HepG2 (cell line): ENCODE measurements around the gene ABCA2. TPM values are rescaled to one million over a fixed set of nuclear protein-coding genes. Genes with fewer than 3 reads are reported as not detected.

Source experiments
- CHD4 ChIP-seq: fragments of 200-600 bp; sonication (generic); IDR thresholded peaks from 2 replicates; pipeline ENCODE4 v1.7.0; 2017; ENCODE audit warnings: mild to moderate bottlenecking, low read length, borderline replicate concordance
- CREB1 ChIP-seq, 2 experiments: fragments of 450-650 bp in 1 of 2; IDR thresholded peaks; 2 replicates each; pipeline ENCODE4 v1.6.1; 2016 to 2017; ENCODE audit warnings: control low read depth in 1 of 2, mild to moderate bottlenecking in 1 of 2, missing compliant biosample characterization in 1 of 2, missing genetic modification characterization in 1 of 2
- EHMT2 ChIP-seq: fragments of 200-600 bp; sonication (generic); IDR thresholded peaks from 2 replicates; pipeline ENCODE4 v1.7.0; 2017; ENCODE audit warnings: antibody characterized with exemption, low read depth, low read length, borderline replicate concordance
- ERF ChIP-seq: IDR thresholded peaks from 2 replicates; pipeline ENCODE4 v1.6.1; 2018; ENCODE audit warnings: missing biosample characterization, missing genetic modification reagents
- FOSL1 ChIP-seq: sonication (generic); formaldehyde crosslinking; IDR thresholded peaks from 2 replicates; pipeline ENCODE4 v1.9.0; 2021; ENCODE audit warnings: missing genetic modification reagents, borderline replicate concordance
- FOXM1 ChIP-seq: sonication (generic); formaldehyde crosslinking; IDR thresholded peaks from 2 replicates; pipeline ENCODE4 v1.5.0; 2020; ENCODE audit warnings: missing genetic modification reagents
- FOXP1 ChIP-seq, 2 experiments: fragments of 450-650 bp in 1 of 2; IDR thresholded peaks; 2 replicates each; pipeline ENCODE4 v1.6.1; 2017 to 2018; ENCODE audit warnings: antibody characterized with exemption in 1 of 2
- GLI4 ChIP-seq: sonication (generic); formaldehyde crosslinking; IDR thresholded peaks from 2 replicates; pipeline ENCODE4 v1.5.1; 2020; ENCODE audit warnings: missing genetic modification reagents, mild to moderate bottlenecking, moderate library complexity, borderline replicate concordance
- HNRNPUL1 ChIP-seq: fragments of 200-400 bp; formaldehyde crosslinking; IDR thresholded peaks from 2 replicates; pipeline ENCODE4 v1.6.1; 2017; ENCODE audit warnings: low read depth, mild to moderate bottlenecking, low read length, moderate library complexity
- IRF1 ChIP-seq: sonication (generic); formaldehyde crosslinking; IDR thresholded peaks from 2 replicates; pipeline ENCODE4 v1.4.0; 2020; ENCODE audit warnings: low read depth, mild to moderate bottlenecking, missing genetic modification reagents
- IRX3 ChIP-seq: sonication (generic); formaldehyde crosslinking; IDR thresholded peaks from 2 replicates; pipeline ENCODE4 v1.8.1; 2023; ENCODE audit warnings: mild to moderate bottlenecking, low read depth, missing genetic modification reagents, borderline replicate concordance
- JUNB ChIP-seq: sonication (generic); formaldehyde crosslinking; IDR thresholded peaks from 2 replicates; pipeline ENCODE4 v1.8.0; 2022; ENCODE audit warnings: missing genetic modification reagents, mild to moderate bottlenecking, borderline replicate concordance
- KDM3A ChIP-seq: IDR thresholded peaks from 2 replicates; pipeline ENCODE4 v1.6.1; 2018; ENCODE audit warnings: low read depth, missing compliant biosample characterization
- KLF6 ChIP-seq: IDR thresholded peaks from 2 replicates; pipeline ENCODE4 v1.8.0; 2016; ENCODE audit warnings: missing biosample characterization, missing genetic modification reagents
- MAZ ChIP-seq, 2 experiments: sonication (generic) in 1 of 2; formaldehyde crosslinking in 1 of 2; IDR thresholded peaks; 2 replicates each; pipeline versions ENCODE4 v1.5.0 to v1.6.1; 2012 to 2020; ENCODE audit warnings: low read depth in 2 of 2, mild to moderate bottlenecking in 2 of 2, borderline replicate concordance in 1 of 2, improper control_type of control experiment in 1 of 2, low read length in 1 of 2, missing genetic modification reagents in 1 of 2, moderate library complexity in 1 of 2
- MEF2D ChIP-seq: sonication (generic); formaldehyde crosslinking; IDR thresholded peaks from 2 replicates; pipeline ENCODE4 v1.5.1; 2020; ENCODE audit warnings: mild to moderate bottlenecking, missing genetic modification reagents
- MIER3 ChIP-seq: IDR thresholded peaks from 2 replicates; pipeline ENCODE4 v1.6.1; 2016; ENCODE audit warnings: missing compliant biosample characterization, borderline replicate concordance
- NFIB ChIP-seq: sonication (generic); formaldehyde crosslinking; IDR thresholded peaks from 2 replicates; pipeline ENCODE4 v1.9.0; 2021; ENCODE audit warnings: missing genetic modification reagents, mild to moderate bottlenecking, borderline replicate concordance
- PAWR ChIP-seq: sonication (generic); formaldehyde crosslinking; IDR thresholded peaks from 2 replicates; pipeline ENCODE4 v1.4.0; 2020; ENCODE audit warnings: missing genetic modification reagents, mild to moderate bottlenecking, borderline replicate concordance
- SMARCC2 ChIP-seq: fragments of 450-650 bp; IDR thresholded peaks from 2 replicates; pipeline ENCODE4 v1.6.1; 2017; ENCODE audit warnings: antibody characterized with exemption, mild to moderate bottlenecking
- THAP11 ChIP-seq: IDR thresholded peaks from 2 replicates; pipeline ENCODE4 v1.6.1; 2016; ENCODE audit warnings: missing biosample characterization, missing genetic modification reagents
- TOE1 ChIP-seq: sonication (generic); formaldehyde crosslinking; IDR thresholded peaks from 2 replicates; pipeline ENCODE4 v1.4.0; 2020; ENCODE audit warnings: mild to moderate bottlenecking, missing genetic modification reagents
- ZNF326 ChIP-seq: sonication (generic); formaldehyde crosslinking; IDR thresholded peaks from 2 replicates; pipeline ENCODE4 v1.4.0; 2020; ENCODE audit warnings: missing genetic modification reagents, borderline replicate concordance
- ZNF354B ChIP-seq: sonication (generic); formaldehyde crosslinking; IDR thresholded peaks from 2 replicates; pipeline ENCODE4 v1.8.0; 2022; ENCODE audit warnings: mild to moderate bottlenecking, missing genetic modification reagents
- ZNF563 ChIP-seq: sonication (generic); formaldehyde crosslinking; IDR thresholded peaks from 2 replicates; pipeline ENCODE4 v1.8.0; 2022; ENCODE audit warnings: mild to moderate bottlenecking, moderate library complexity, missing genetic modification reagents
- ZNF619 ChIP-seq: sonication (generic); formaldehyde crosslinking; IDR thresholded peaks from 2 replicates; pipeline ENCODE4 v1.4.0; 2020; ENCODE audit warnings: mild to moderate bottlenecking, missing genetic modification reagents
- ZNF720 ChIP-seq: sonication (generic); formaldehyde crosslinking; IDR thresholded peaks from 2 replicates; pipeline ENCODE4 v1.4.0; 2020; ENCODE audit warnings: missing genetic modification reagents
- ZNF724P ChIP-seq: sonication (generic); formaldehyde crosslinking; IDR thresholded peaks from 2 replicates; pipeline ENCODE4 v1.8.0; 2022; ENCODE audit warnings: missing genetic modification reagents, borderline replicate concordance
- ZNF775 ChIP-seq: sonication (generic); formaldehyde crosslinking; IDR thresholded peaks from 2 replicates; pipeline ENCODE4 v1.4.0; 2020; ENCODE audit warnings: missing genetic modification reagents, mild to moderate bottlenecking, moderate library complexity, borderline replicate concordance
- ZNF850 ChIP-seq: sonication (generic); formaldehyde crosslinking; conservative IDR thresholded peaks from 2 replicates; pipeline ENCODE4 v1.9.0; 2021; ENCODE audit warnings: mild to moderate bottlenecking, missing genetic modification reagents
- polyA plus RNA-seq, 8 experiments: library from polyadenylated mRNA; depleted of rRNA in 3 of 8; stranded (reverse) in 7 of 8; unstranded in 1 of 8; fragments of >200 nt; fragmentation: Illumina TruSeq in 4 of 8; extraction: Trizol in 4 of 8; gene quantifications; 2 replicates each; pipeline versions ENCODE4 v1.2.1 to v1.2.3, GENCODE V29; 2011 to 2016; ENCODE audit warnings: low read depth in 4 of 8, missing spikeins in 1 of 8, mixed read lengths in 1 of 8; ENCODE audit not compliant: insufficient read depth in 1 of 8
- total RNA-seq, 5 experiments: library from RNA; depleted of rRNA; stranded (reverse); fragments of >200 nt; fragmentation: Illumina TruSeq; extraction: Trizol; gene quantifications; 2 replicates each; pipeline ENCODE4 v1.2.3, GENCODE V29; 2016; ENCODE audit warnings: low read depth in 1 of 5

Gene ABCA2
- total and polyA plus RNA-seq, 2 of the 13 experiments (the other 11 are each of a cell fraction or from before 2014, with no cell fraction given), result 2.9 to 19.2 TPM

- TF ChIP-seq NFIB (CRISPR knock-in tag), result no peak
- peak; percentile 32; the same call in 1 of the 2 replicates for TF ChIP-seq THAP11 (CRISPR knock-in tag)
- no peak for TF ChIP-seq FOXM1
- peak; percentile 51; the same call in 1 of the 2 replicates for TF ChIP-seq ERF
- no peak for TF ChIP-seq EHMT2
- TF ChIP-seq ZNF354B (CRISPR knock-in tag), result no peak
- no peak for TF ChIP-seq HNRNPUL1
- no peak for TF ChIP-seq FOSL1 (CRISPR knock-in tag)
- TF ChIP-seq MIER3 (CRISPR knock-in tag), result no peak
- no peak for TF ChIP-seq TOE1 (CRISPR knock-in tag)
- no peak for TF ChIP-seq IRF1 (CRISPR knock-in tag)
- TF ChIP-seq ZNF850 (CRISPR knock-in tag), result no peak
- no peak for TF ChIP-seq JUNB (CRISPR knock-in tag)
- no peak for TF ChIP-seq MEF2D (CRISPR knock-in tag)
- TF ChIP-seq SMARCC2, result no peak
- TF ChIP-seq KLF6 (CRISPR knock-in tag), result no peak
- no peak for TF ChIP-seq MAZ (IDR thresholded peaks at IDR 0.05; ENCODE audit: borderline replicate concordance, low read depth, low read length)
- no peak for TF ChIP-seq MAZ (CRISPR knock-in tag; IDR thresholded peaks at IDR 0.05; ENCODE audit: low read depth)
- TF ChIP-seq GLI4 (CRISPR knock-in tag), result no peak
- TF ChIP-seq IRX3 (CRISPR knock-in tag), result no peak
- no peak for TF ChIP-seq CHD4
- TF ChIP-seq ZNF724P (CRISPR knock-in tag), result no peak
- no peak for TF ChIP-seq CREB1 (IDR thresholded peaks at IDR 0.05)
- no peak for TF ChIP-seq CREB1 (CRISPR knock-in tag; IDR thresholded peaks at IDR 0.05)
- TF ChIP-seq FOXP1 (IDR thresholded peaks at IDR 0.05), result no peak
- no peak for TF ChIP-seq FOXP1 (CRISPR knock-in tag; IDR thresholded peaks at IDR 0.05)
- no peak for TF ChIP-seq ZNF775 (CRISPR knock-in tag)
- no peak for TF ChIP-seq ZNF720 (CRISPR knock-in tag)
- TF ChIP-seq ZNF563, result no peak
- TF ChIP-seq PAWR (CRISPR knock-in tag), result no peak
- TF ChIP-seq ZNF326 (CRISPR knock-in tag), result no peak
- TF ChIP-seq ZNF619 (CRISPR knock-in tag), result no peak; the same call in 1 of the 2 replicates
- TF ChIP-seq KDM3A (CRISPR knock-in tag), result peak; percentile 80; the same call in 1 of the 2 replicates
These were observed 36.2 kb upstream of the ABCA2 start (continued) for GRCh38 chr9:137064027-137064879.
